GM23338 (cell line): ENCODE measurements around the gene HMGXB3. TPM values are rescaled to one million over a fixed set of nuclear protein-coding genes. Genes with fewer than 3 reads are reported as not detected.

Source experiments
- ATAC-seq: fragments of 200-7000 bp; cut with Tn5 transposase; 3 replicates; pipeline ENCODE4 v1.9.1; 2020
- DNase-seq: peaks from one replicate; pipeline ENCODE4 v3.0.0-alpha.2; 2015; ENCODE audit warnings: low spot score
- H2AFZ ChIP-seq: fragments of 200-600 bp; sonication (generic); 2 replicates; pipeline ENCODE4 v1.8.0; 2016; ENCODE audit warnings: antibody characterized with exemption, mild to moderate bottlenecking, moderate library complexity
- H3F3A ChIP-seq: fragments of 200-600 bp; sonication (generic); replicated peaks from 2 replicates; pipeline ENCODE4 v1.8.0; 2017; ENCODE audit warnings: antibody characterized with exemption, mixed run types, low read depth
- H3K27ac ChIP-seq: fragments of 200-600 bp; sonication (generic); 2 replicates; pipeline ENCODE4 v1.6.1; 2016; ENCODE audit warnings: low read depth
- H3K27me3 ChIP-seq: fragments of 200-600 bp; sonication (generic); 2 replicates; pipeline ENCODE4 v1.8.0; 2016; ENCODE audit warnings: mild to moderate bottlenecking, mixed run types, moderate library complexity; ENCODE audit not compliant: insufficient read depth
- H3K36me3 ChIP-seq: fragments of 200-600 bp; sonication (generic); 2 replicates; pipeline ENCODE4 v1.8.0; 2016; ENCODE audit warnings: mild to moderate bottlenecking; ENCODE audit not compliant: insufficient read depth
- H3K4me1 ChIP-seq: fragments of 200-600 bp; sonication (generic); 2 replicates; pipeline ENCODE4 v1.8.0; 2016; ENCODE audit warnings: mild to moderate bottlenecking, moderate library complexity; ENCODE audit not compliant: insufficient read depth
- H3K4me2 ChIP-seq: fragments of 200-600 bp; sonication (generic); 2 replicates; pipeline ENCODE4 v1.7.1; 2017; ENCODE audit warnings: mixed run types
- H3K4me3 ChIP-seq: fragments of 200-600 bp; sonication (generic); 2 replicates; pipeline ENCODE4 v1.6.1; 2016; ENCODE audit warnings: mixed run types
- H3K79me2 ChIP-seq: fragments of 200-600 bp; sonication (generic); replicated peaks from 2 replicates; pipeline ENCODE4 v1.8.0; 2017; ENCODE audit warnings: mild to moderate bottlenecking; ENCODE audit not compliant: insufficient read depth
- H3K9me2 ChIP-seq: fragments of 200-600 bp; sonication (generic); 2 replicates; pipeline ENCODE4 v1.8.0; 2017; ENCODE audit not compliant: insufficient read depth
- H4K20me1 ChIP-seq: fragments of 200-600 bp; sonication (generic); replicated peaks from 2 replicates; pipeline ENCODE4 v1.8.0; 2017; ENCODE audit warnings: mild to moderate bottlenecking; ENCODE audit not compliant: insufficient read depth
- H3K27ac Mint-ChIP-seq: 2 replicates; pipeline ENCODE4 v1.8.0; 2020; ENCODE audit warnings: inconsistent platforms, mild to moderate bottlenecking, moderate library complexity, mixed read lengths
- H3K27me3 Mint-ChIP-seq: 3 replicates; pipeline ENCODE4 v1.8.0; 2022; ENCODE audit warnings: low read depth, mild to moderate bottlenecking, moderate library complexity, mixed read lengths, inconsistent platforms; ENCODE audit not compliant: insufficient read depth, poor library complexity
- H3K36me3 Mint-ChIP-seq: 3 replicates; pipeline ENCODE4 v1.8.0; 2021; ENCODE audit warnings: low read depth, mild to moderate bottlenecking, inconsistent platforms, moderate library complexity, mixed read lengths
- H3K4me1 Mint-ChIP-seq: 3 replicates; pipeline ENCODE4 v1.8.0; 2020; ENCODE audit warnings: mild to moderate bottlenecking, inconsistent platforms, mixed read lengths
- H3K4me3 Mint-ChIP-seq: 3 replicates; pipeline ENCODE4 v1.8.0; 2021; ENCODE audit warnings: moderate library complexity, mild to moderate bottlenecking, inconsistent platforms, mixed read lengths
- H3K9me3 Mint-ChIP-seq: 3 replicates; pipeline ENCODE4 v1.8.0; 2020; ENCODE audit warnings: moderate library complexity, mild to moderate bottlenecking, inconsistent platforms, mixed read lengths
- CREB1 ChIP-seq: fragments of 250-450 bp; sonication (Bioruptor Pico); IDR thresholded peaks from 2 replicates; pipeline ENCODE4 v1.5.0; 2020; ENCODE audit warnings: low read depth, mild to moderate bottlenecking, moderate library complexity
- EZH2 ChIP-seq: fragments of 200-600 bp; sonication (generic); IDR thresholded peaks from one replicate; pipeline ENCODE4 v1.8.0; 2017; ENCODE audit warnings: antibody characterized with exemption, mild to moderate bottlenecking, low read depth; ENCODE audit not compliant: unreplicated experiment
- EZH2phosphoT487 ChIP-seq: fragments of 200-600 bp; sonication (generic); IDR thresholded peaks from one replicate; pipeline ENCODE4 v1.8.1; 2018; ENCODE audit warnings: antibody characterized with exemption; ENCODE audit not compliant: unreplicated experiment
- JUNB ChIP-seq: IDR thresholded peaks from one replicate; pipeline ENCODE4 v1.6.1; 2016; ENCODE audit warnings: antibody characterized with exemption; ENCODE audit not compliant: unreplicated experiment
- NANOG ChIP-seq: IDR thresholded peaks from 2 replicates; pipeline ENCODE4 v1.6.1; 2016; ENCODE audit warnings: antibody characterized with exemption, borderline replicate concordance
- POLR2AphosphoS5 ChIP-seq: IDR thresholded peaks from 2 replicates; pipeline ENCODE4 v1.6.1; 2016; ENCODE audit warnings: antibody characterized with exemption, low read depth
- ZNF114 ChIP-seq: fragments of 250-450 bp; sonication (Bioruptor Pico); IDR thresholded peaks from 2 replicates; pipeline ENCODE4 v1.5.0; 2020; ENCODE audit warnings: mild to moderate bottlenecking, moderate library complexity
- ZNF331 ChIP-seq: fragments of 250-450 bp; sonication (Bioruptor Pico); IDR thresholded peaks from 2 replicates; pipeline ENCODE4 v1.5.0; 2020; ENCODE audit warnings: low read depth, mild to moderate bottlenecking, moderate library complexity
- polyA plus RNA-seq: library from polyadenylated mRNA; unstranded; fragments of >200 nt; fragmentation: Nextera tagmentation; extraction: Ambion mirVana; gene quantifications from 2 replicates; pipeline ENCODE4 v1.2.1, GENCODE V29; 2016
- total RNA-seq: library from RNA; depleted of rRNA; stranded (reverse); fragments of >200 nt; shearing (Covaris generic); gene quantifications from 2 replicates; pipeline ENCODE4 v1.2.3, GENCODE V29; 2014
- TF ChIP-seq, protein P1 (sequence below): IDR thresholded peaks from 2 replicates; pipeline ENCODE4 v1.6.1; 2016; ENCODE audit warnings: antibody characterized with exemption
- TF ChIP-seq, protein P2 (sequence below): IDR thresholded peaks from one replicate; pipeline ENCODE4 v1.6.1; 2018; ENCODE audit warnings: antibody characterized with exemption; ENCODE audit not compliant: unreplicated experiment

Gene HMGXB3
- total and polyA plus RNA-seq, 2 experiments from 2014 or later, result 9.4 to 37.9 TPM

- Histone ChIP-seq H3K4me1 (peaks cover 12% of the 10 kb centered on the region), H3K79me2 (no peaks in the 10 kb centered on the region), H2AFZ (no peak overlapping the region), H3F3A (no peaks in the 10 kb centered on the region), H3K4me2 (no peak overlapping the region), H4K20me1 (no peaks in the 10 kb centered on the region), H3K27ac (no peak overlapping the region), H3K4me3 (no peak overlapping the region), H3K9me2 (peaks cover 2% of the 10 kb centered on the region; the same call in 1 of the 2 replicates), H3K36me3 (no peaks in the 10 kb centered on the region), H3K27me3 (no peaks in the 10 kb centered on the region)
- Mint-ChIP-seq H3K36me3 (no peaks in the 10 kb centered on the region), H3K4me3 (no peak overlapping the region), H3K27ac (no peak overlapping the region), H3K4me1 (peaks cover 8% of the 10 kb centered on the region; the same call in 2 of the 3 replicates), H3K27me3 (peaks cover 6% of the 10 kb centered on the region), H3K9me3 (no peaks in the 10 kb centered on the region)
- no peak for ATAC-seq
- TF ChIP-seq ZNF114 (no peak), NANOG (no peak), POLR2AphosphoS5 (no peak), ZNF331 (CRISPR knock-in tag) (no peak), EZH2phosphoT487 (no peak), CREB1 (CRISPR knock-in tag) (no peak)
- TF ChIP-seq, protein P1, sequence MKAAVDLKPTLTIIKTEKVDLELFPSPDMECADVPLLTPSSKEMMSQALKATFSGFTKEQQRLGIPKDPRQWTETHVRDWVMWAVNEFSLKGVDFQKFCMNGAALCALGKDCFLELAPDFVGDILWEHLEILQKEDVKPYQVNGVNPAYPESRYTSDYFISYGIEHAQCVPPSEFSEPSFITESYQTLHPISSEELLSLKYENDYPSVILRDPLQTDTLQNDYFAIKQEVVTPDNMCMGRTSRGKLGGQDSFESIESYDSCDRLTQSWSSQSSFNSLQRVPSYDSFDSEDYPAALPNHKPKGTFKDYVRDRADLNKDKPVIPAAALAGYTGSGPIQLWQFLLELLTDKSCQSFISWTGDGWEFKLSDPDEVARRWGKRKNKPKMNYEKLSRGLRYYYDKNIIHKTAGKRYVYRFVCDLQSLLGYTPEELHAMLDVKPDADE, result no peak
- TF ChIP-seq, protein P2, sequence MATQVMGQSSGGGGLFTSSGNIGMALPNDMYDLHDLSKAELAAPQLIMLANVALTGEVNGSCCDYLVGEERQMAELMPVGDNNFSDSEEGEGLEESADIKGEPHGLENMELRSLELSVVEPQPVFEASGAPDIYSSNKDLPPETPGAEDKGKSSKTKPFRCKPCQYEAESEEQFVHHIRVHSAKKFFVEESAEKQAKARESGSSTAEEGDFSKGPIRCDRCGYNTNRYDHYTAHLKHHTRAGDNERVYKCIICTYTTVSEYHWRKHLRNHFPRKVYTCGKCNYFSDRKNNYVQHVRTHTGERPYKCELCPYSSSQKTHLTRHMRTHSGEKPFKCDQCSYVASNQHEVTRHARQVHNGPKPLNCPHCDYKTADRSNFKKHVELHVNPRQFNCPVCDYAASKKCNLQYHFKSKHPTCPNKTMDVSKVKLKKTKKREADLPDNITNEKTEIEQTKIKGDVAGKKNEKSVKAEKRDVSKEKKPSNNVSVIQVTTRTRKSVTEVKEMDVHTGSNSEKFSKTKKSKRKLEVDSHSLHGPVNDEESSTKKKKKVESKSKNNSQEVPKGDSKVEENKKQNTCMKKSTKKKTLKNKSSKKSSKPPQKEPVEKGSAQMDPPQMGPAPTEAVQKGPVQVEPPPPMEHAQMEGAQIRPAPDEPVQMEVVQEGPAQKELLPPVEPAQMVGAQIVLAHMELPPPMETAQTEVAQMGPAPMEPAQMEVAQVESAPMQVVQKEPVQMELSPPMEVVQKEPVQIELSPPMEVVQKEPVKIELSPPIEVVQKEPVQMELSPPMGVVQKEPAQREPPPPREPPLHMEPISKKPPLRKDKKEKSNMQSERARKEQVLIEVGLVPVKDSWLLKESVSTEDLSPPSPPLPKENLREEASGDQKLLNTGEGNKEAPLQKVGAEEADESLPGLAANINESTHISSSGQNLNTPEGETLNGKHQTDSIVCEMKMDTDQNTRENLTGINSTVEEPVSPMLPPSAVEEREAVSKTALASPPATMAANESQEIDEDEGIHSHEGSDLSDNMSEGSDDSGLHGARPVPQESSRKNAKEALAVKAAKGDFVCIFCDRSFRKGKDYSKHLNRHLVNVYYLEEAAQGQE, result no peak
- no peak for DNase-seq
Observed at GRCh38 chr5:150077996-150078801, 77.7 kb downstream of the HMGXB3 start.

DNA sequence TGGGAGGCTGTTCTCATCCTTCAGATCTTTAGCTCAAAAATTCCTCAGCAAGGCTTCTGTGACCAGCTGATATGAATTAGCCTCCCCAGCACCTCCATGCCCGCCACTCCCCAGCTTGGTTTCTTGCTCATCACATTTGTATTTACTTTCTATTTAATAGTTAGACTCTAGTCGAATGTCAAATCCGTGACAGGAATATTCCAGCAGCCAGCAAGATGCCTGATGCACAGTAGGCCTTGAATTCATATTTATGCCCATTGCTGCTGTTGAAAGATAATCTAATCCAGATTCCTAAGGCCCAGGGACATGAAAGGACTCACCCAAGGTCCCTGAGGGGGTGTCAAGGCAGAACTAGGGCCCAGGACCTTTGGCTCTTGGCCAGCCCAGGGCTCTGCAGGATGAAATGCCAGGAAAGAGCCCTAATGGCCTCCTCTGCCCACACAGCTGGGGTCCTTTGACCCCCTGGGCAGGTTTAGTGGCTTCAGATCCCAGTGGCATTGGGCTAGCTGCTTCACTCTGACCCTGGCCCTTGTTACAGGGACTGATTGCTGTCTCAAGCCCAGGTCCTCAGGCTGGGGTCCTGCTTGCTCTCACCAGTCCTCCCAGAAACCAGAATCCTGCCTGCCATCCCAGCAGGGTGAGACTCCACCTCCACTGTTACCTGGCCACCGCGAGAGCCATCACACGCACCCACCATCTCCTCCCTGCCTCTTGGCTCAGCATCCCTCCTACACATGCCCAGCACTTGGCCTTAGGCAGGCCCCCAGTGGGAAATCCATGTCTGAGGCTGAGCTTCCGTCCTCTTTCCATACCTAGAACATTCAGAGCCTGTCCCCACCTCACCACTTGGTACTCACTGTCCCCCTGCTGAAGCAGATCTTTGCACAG lies 78.5 kb downstream of the HMGXB3 start:
- H2AFZ ChIP-seq, result no peak overlapping the region
- H3K79me2 ChIP-seq, result no peaks in the 10 kb centered on the region
- H3K9me2 ChIP-seq, result no peaks in the 10 kb centered on the region
- Mint-ChIP-seq H3K4me1 (peaks cover 8% of the 10 kb centered on the region; the same call in 2 of the 3 replicates), H3K36me3 (no peaks in the 10 kb centered on the region), H3K27me3 (peaks cover 6% of the 10 kb centered on the region), H3K4me3 (no peak overlapping the region), H3K27ac (no peak overlapping the region), H3K9me3 (no peaks in the 10 kb centered on the region)
- no peaks in the 10 kb centered on the region for H4K20me1 ChIP-seq
- DNase-seq, result no peak
- no peak overlapping the region for H3K4me2 ChIP-seq
- ATAC-seq, result no peak
- TF ChIP-seq JUNB, result no peak
- no peak for TF ChIP-seq EZH2
- no peaks in the 10 kb centered on the region for H3F3A ChIP-seq
- H3K27ac ChIP-seq, result no peak overlapping the region
- H3K36me3 ChIP-seq, result no peaks in the 10 kb centered on the region
- H3K27me3 ChIP-seq, result no peaks in the 10 kb centered on the region
- peaks cover 12% of the 10 kb centered on the region for H3K4me1 ChIP-seq
- H3K4me3 ChIP-seq, result no peak overlapping the region
